Hindlimb muscle (tissue), 1 donor: Measurements from ENCODE around the gene VPS37D. TPM values are rescaled to one million over a fixed set of nuclear protein-coding genes. Genes with fewer than 3 reads are reported as not detected.

Experiments used
- DNase-seq: peaks from one replicate; pipeline ENCODE4 v3.0.0-alpha.2; 2013
- polyA plus RNA-seq: library from polyadenylated mRNA; unstranded; fragments of 120-200 nt; gene quantifications from one replicate; pipeline ENCODE4 v1.2.1, GENCODE V29; 2013; ENCODE audit not compliant: insufficient read length

The VPS37D gene
- polyA plus RNA-seq, 1 donor: 3.1 TPM

DNA sequence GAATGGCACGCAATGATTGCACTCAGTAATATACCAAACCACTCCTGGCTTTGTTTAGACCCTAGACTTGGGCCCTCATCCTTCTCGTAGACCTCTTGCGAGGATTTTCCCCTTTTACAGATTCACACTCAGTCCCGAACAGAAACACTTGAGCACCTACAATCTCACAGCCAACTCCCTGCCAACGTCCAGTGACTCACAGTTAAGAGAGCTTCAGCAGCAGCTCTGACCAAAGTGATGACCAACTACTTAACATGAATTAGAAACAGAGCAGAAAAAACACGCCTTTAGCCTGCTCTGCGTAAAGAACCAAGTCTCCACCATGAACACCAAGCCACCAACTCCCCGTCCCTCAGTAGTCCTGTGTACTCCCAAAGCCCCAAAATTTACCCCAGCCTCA, 13.4 kb downstream of the VPS37D start:
- no peak for DNase-seq

DNA sequence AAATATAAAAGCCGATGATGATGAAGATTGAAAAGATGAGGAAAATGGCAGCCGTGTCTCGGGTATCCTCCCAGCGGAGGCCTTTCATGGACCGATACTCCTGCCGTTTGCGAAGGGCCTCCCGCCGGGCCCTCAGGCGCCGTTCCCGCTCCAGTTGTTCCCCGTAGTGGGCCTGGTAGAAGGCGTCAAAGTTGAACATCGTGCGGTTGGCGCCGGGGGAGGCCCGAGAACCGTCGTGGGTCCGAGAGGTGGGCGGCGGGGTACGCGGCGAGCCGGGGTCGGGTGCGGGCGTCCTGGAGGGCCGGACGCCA, 15.1 kb downstream of the VPS37D start:
- no peak for DNase-seq

- peak; percentile 94 for DNase-seq
Measured at GRCh38 chr7:73683056-73683787, 15.6 kb downstream of the VPS37D start, which contains the start of the genes BUD23 and DNAJC30. Gene BUD23, plus strand, starts transcription at chr7:73683597. Its CDS starts 29 bp downstream, at chr7:73683626. Gene DNAJC30, minus strand, starts transcription at chr7:73683453. Its CDS starts 30 bp downstream, at chr7:73683423.

GRCh38 chr7:73683788-73684693, 16.4 kb downstream of the VPS37D start:
- DNase-seq: no peak

DNA sequence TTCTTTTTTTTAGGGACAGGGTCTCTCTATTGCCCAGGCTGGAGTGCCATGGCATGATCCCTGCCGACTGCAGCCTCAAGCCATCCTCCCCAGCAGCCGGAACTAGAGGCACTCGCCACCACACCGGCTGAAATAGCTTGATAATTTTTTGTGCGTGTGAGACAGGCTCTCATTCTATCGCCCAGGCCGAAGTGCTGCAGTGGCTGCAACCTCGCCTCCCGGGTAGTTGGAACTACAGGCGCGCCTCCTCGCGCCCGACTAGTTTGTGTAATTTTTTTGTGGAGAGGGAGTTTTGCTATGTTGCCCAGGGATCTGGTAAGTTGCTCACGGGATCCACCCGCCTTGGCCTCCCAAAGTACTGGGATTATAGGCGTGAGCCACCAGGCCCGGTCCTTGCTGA, 17.7 kb downstream of the VPS37D start:
- DNase-seq: no peak

- no peak for DNase-seq
Measured at GRCh38 chr7:73688288-73688687, 20.7 kb downstream of the VPS37D start.

GRCh38 chr7:73690646-73691045, 23.0 kb downstream of the VPS37D start:
- DNase-seq: no peak

- DNase-seq: no peak
Measured at GRCh38 chr7:73696372-73696771, 28.7 kb downstream of the VPS37D start.

- no peak for DNase-seq
Measured at GRCh38 chr7:73698410-73698809, 30.8 kb downstream of the VPS37D start.

GRCh38 chr7:73699370-73700068, 31.9 kb downstream of the VPS37D start:
- DNase-seq: no peak

DNA sequence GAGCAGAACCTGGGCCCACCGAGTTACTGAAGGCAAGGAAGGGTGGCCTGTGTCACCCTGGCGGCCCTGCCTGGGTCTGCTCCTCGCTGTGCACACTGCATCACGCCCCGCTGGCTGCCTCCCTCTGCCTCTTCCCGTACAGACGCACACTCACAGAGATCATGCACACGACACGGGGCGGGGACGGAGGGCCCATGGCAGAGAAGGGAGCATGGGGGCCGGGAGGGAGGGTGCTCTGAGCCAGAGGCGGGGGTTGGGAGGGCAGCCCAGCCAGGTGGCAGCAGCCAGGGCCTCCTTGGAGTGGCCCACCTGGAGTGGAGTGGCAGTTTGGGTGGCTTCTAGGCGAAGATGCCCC, 32.4 kb downstream of the VPS37D start:
- no peak for DNase-seq

GRCh38 chr7:73700581-73701134, 33.0 kb downstream of the VPS37D start:
- no peak for DNase-seq

DNA sequence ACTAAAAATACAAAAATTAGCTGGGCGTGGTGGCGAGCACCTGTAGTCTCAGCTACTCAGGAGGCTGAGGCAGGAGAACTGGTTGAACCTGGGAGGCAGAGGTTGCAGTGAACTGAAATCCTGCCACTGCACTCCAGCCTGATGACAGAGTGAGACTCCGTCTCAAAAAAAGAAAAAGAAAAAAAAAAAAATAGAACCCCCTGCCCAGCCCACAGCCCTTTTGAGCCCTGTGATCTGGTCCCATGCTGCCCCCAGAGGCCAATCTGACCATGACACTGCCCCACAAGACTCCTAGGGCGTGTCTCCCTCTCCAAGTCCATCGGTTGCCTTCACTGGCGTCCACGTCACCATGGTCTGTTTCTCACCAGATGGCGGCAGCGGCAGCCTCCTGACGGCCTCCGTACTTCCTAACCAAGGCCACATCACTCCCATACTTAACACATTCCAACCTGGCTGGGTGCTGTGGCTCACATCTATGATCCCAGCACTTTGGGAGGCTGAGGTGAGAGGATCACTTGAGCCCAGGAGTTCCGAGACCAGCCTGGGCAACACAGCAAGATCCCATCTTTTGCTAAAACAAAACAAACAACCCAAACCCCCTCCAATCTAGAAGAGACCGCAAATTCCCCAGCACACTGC, 33.8 kb downstream of the VPS37D start:
- DNase-seq: no peak

DNA sequence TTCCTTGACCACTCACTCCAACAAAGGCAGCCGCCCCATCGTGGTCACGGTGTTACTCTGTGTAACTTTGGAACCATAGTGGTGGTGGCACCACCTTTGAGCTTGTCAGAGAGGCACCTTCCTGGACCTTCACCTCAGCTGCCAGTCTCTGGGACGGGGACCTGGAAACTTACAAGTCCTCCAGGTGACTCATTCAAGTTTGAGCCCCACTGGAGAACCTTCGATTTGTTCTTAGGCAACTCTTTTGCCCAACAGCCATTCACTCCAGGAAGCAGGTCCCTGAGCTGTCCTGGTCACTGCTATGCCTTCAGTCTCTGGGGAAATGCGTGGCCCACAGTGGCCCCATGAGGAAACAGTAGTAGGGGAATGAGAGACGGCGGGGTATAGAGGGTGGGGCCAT, 34.6 kb downstream of the VPS37D start:
- DNase-seq: no peak

- DNase-seq: no peak
Measured at GRCh38 chr7:73702665-73703064, 35.0 kb downstream of the VPS37D start.

DNA sequence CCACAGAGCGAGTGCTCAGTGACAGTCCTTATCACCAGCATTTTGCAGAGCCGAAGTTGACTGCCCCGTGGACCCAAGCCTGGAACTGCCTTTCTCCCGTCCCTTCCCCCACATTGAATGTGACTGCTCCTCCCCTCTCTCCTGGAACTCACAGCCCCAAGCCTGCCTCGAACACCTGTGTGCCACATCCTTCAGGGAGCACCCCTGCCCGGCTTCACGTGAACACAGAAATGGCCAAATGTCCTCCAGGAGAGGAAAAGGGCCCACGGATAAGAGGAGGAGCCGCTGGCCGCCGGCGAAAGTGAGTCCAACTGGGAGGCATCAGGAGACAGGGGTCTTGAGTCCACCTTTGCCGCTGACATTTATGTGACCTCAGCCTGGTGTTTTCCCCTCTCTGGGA, 35.6 kb downstream of the VPS37D start:
- no peak for DNase-seq

DNA sequence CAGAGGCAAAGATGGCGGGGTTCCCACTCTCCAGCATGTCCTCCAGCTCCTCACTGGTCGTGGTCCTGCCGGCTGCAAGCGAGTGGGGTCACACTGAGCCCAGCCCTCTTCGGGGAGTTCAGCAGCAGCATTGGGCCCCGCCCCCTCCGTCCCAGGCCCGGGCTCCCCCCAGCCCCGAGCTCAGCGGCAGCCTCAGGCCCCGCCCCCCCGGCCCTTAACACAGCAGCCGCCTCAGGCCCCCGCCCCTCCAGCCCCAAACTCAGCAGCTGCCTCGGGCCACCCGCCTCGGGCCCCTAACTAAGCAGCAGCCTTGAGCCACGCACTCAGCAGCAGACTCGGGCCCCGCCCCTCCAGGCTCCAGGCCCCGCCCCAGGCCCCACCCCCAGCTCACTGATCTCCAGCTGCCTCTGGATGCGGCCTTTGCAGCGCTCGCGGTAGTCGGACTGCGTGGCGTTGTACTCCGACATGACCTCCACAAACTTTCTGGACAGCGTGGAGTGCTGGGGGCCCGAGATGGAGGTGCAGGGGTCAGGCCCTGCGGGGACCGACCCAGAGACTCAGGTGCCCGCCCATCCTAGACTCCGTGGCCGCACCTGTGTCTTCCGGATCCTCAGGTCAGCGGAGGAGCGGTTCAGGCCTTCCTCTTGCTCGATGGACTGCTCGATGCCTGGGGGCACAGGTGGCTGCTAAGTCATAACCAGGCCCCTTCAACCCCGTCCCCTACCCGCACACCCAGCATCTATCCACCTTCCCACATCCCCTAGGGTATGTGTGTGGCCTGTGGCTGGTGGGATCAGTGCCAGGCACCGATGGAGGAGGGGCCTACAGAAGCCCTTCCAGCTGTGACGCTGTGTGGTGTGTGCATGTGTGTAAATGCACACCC, 36.4 kb downstream of the VPS37D start:
- peak; percentile 74 for DNase-seq

DNA sequence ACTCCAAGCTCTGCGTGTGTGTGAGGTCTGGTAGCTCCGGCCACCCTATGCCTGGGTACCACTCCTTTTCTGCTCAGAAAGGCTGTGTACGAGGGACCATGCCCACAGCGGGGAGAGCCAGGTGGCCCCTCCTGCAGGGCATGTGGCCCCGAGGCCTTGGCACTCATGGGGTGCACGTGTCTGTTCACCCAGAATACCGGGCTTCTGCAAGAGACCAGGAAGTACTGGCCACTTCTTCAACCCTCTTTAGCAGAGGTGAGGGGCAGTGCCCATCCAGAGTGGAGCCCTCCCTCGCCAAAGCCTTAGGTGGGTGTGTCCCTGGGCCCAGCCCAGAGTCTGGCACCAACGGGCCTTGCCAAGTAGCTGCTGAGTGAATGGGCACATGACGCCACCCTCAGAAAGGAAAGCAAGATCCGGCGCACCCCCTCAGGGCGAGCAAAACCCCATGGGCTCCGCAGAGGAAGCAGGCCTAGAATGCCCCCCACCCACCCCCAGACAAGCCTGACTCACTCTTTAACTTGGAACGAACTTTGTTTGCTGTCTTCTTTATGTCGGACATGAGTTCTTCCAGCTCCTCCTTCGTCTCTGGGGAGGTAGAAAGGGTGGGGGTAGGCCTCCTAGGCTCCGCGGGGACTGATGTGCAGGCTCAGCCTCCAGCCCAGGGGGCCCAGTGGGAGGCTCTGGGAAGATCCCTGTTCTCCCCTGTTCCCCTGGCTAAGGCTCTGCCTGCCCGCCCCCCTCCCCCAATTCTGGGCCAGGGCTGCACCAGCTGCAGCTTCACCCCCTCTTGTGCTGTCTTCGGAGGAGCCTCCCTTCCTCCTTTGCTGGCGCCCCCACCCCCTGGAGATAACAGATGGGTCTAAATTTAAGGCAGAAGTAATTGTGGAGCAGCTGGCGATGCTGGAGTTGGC, 37.3 kb downstream of the VPS37D start:
- no peak for DNase-seq

DNA sequence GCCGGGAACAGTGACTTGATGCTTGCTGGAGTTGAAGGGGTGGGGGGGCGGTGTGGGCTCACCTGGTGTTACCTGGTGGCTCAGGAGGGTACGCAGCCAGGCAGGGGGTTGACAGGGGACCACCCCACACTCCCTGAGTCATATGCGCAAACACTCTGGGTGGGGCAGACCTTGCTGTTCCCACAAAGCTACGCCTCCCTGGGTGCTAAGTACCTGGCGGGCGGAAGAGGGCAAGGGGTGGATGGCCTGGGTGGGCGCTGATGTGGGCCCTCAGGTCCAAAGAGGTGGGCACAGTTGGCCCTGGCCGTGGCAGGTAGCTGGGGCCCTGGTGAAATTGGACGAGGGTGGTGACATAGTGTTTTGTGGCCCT, 37.9 kb downstream of the VPS37D start:
- no peak for DNase-seq
